Measurements from ENCODE around the gene RHD.
"Not testable (repeated sequence)": the region's sequence is repeated elsewhere in the genome, so short reads cannot be mapped to it uniquely, and the experiment has no call there.

GRCh38 chr1:25302330-25302729 lies 30.0 kb downstream of the RHD start:
- not testable (repeated sequence) for TF ChIP-seq CTCF (IDR thresholded peaks at IDR 0.05; ENCODE audit: low read length); EZH2 (IDR thresholded peaks at IDR 0.05; ENCODE audit: borderline replicate concordance, low read length)
